IPS-NIHi7 (cell line): ENCODE measurements around the gene KCNMA1.

Source experiments
- DNase-seq: peaks from one replicate; pipeline ENCODE4 v3.0.0; 2012; ENCODE audit warnings: mixed read lengths; ENCODE audit errors: extremely low spot score

Gene KCNMA1

DNA sequence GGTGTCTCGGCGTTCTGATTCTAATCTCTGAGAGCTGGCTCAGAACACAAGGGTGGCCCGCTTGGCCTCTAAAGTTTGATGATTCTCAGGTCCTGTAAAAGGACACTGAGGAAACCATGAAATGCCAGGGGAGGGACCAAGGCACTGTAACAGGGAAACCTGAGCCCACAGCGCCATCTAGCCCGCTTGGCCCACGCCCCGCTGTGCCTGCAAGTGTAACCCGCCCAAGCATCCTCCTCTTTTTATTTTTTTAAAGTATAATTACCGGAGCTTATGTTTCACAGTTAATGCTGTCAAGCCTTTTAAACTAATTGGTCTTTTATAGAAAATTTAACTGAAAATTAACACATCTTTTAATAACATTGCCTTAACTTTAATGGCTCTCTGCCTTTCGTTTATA, 734.7 kb downstream of the KCNMA1 start:
- peak; percentile 79 for DNase-seq

DNA sequence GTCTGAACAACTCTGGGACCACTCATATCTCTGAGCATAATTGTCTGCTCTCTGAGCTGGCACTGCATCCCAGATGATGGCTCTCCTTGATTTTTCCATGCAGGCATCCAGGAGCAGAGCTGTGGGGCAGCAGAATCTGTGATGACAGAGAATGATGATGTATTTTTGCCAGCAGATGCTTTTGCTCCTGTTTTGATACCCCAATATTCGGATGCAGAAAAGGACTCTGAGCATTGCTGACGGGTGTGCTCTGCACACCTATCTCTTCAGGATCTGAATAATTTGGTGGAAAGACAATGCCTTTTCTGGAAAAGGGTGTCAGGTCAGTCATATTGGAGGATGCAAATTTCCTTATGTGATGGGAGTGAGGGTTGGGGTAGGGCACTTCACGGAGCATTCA, 735.9 kb downstream of the KCNMA1 start:
- no peak for DNase-seq

DNA sequence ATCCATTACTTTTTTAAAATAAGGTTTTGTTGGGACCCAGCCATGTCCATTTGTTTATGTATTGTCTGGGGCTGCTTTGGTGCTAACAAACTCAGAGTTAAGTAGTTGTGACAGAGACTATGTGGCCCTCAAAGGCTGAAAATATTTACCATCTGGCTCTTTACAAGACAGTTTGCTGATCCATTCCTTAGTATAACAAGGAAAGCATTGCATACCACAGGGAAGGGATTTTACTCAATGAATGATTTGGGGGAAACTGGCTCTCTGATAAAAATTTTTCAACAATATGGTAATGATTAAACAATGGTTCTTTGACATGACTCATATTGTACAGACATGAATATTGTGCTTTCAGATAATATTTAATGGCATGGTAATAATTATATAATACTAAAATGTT, 738.1 kb downstream of the KCNMA1 start:
- no peak for DNase-seq

DNA sequence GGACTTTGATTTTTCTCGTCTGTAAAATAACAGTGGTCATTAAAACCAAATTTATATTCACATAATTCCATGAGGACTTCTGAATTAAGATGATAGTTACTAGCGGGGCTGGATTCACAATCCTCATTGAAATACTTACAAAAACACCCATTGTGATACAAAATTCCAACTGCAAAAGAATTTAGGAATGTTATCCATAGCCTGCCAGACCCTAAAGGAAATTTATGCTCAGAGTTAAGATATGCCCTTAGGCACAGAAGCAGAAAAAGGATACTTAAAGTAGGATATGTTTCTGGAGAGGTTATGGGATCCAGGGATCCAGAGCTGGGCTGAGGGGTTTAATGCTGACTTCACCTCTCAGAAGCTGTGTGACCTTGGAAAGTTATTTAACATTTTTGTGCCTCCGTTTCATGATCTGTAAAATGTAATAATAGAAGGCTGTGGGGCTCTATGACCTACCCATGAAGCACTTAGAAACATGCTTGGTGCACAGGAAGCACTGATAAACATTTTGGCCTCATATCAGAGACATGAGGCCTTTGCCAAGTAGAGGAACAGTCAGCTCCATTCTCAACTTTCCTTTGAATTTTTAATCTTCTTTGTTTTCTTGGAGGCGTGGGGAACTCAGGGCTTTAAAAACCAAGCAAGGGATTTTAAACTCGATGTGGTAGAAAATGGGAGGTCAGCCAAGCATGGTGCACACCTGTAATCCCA, 744.7 kb downstream of the KCNMA1 start:
- DNase-seq, result no peak

DNA sequence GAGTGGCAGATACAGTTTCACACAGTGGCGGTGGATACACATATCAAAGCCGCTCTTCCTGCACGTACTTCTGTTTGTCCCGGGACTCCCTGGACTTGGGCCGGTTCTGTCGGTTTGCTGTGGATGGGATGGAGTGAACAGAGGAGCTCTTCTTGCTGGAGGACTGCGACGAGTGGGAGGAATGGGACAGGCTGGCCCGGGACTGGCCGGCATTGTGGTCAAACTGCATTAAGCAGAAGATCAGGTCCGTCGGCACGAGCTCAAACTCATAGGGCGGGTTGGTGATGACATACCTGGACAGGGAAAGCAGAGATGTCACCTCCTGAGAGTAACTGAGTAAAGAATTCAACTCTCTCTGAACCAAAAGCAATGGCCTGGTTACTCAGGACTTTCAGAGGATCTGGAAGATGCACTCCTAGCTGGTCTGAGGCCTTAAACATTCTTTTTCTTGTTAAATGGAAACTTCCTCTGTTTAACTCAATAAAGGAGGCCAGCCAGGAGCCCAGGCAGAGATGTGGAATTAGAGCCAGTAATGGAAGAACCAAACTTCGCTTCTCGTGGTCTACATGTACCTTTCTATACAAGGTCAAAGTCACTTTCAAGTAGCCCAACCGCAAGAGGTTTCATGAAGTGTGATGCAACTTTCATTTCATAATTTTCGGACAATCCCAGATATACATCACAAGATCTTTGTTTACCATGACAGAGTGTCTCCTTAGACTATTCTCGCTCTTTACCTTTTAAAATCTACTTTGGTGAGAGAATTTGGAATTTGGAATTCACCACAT, 750.2 kb downstream of the KCNMA1 start:
- no peak for DNase-seq

DNA sequence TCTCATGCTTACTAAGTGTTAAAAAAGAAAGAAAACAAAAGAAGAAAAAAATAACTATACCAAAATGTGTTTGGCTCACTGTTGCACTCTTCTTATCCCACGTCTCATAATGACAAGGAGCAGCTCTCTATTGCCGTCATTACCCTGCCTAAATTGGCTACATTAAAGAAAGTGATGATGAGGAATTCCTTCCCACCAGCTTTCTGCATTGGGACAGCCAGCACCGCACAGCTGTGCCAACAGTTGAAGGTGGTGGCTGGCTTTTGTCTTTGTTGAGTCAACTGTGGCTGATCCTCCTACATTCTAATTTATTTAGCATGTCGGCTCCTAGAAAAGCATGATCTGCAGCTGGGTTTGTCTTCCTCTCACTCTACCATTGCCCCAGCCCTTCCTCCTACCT, 751.8 kb downstream of the KCNMA1 start:
- DNase-seq, result no peak

DNA sequence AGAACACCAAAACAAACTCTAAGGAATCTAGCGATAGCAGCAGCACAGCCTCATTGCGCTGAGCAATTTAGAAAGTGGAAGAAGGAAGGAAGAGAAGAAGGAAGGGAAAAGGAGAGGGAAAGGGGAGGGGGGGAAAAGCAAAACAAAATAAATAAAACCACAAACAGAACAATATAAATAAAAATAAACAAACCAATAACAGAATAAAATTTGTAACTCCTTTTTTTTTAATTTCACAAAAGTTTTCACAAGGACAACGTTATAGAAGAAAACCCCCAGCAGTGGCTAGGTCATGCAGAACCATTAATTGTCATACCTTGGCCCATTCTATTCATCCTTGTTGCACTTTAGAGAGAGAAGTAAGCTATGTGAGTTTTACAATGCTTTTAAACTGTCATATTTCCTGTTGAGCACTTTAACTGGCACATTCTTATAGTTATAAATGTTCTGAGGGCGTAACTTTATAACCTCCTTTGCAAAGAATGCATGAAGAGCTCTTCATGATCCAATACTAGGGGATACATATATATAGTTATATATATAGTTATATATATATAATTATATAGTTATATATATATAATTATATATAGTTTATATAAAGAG, 752.8 kb downstream of the KCNMA1 start:
- DNase-seq, result no peak

DNA sequence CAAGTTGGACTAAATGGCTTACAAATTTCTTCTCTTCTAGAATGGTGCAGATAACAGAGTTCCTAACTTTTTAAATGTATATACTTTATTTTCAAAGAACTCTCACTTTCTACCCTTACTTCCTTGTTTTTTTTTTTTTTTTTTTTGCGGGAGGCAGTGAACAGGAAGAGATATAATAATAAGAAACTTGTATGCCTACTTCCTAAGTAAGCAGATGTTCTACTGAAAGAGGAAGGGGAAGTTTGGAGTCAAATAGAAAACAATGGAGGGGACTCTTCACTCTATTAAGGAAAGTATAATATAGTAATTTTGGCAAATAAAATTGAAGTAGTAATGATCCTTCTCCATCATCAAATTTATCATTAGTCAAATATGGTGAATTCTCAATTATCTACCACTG, 754.0 kb downstream of the KCNMA1 start:
- DNase-seq, result no peak

DNA sequence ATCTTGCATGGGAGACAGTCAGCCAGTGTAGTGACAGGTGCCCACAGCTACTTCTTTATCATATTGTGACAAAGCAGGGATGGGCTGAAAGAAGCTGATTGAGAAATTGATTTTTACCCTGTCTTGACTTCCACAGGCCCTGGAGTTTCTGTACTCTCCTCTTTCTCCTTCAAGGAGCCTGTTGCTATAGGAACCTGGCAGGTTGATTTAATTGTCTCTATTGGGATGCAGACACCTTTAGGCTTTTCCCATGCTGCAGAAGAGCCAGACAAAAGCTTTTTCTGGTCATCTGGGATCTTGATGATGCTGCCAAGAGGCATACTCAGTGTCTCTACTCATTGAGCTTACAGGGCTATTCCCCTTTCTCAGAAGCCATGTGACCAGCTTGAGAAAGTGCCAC, 754.8 kb downstream of the KCNMA1 start:
- no peak for DNase-seq

DNA sequence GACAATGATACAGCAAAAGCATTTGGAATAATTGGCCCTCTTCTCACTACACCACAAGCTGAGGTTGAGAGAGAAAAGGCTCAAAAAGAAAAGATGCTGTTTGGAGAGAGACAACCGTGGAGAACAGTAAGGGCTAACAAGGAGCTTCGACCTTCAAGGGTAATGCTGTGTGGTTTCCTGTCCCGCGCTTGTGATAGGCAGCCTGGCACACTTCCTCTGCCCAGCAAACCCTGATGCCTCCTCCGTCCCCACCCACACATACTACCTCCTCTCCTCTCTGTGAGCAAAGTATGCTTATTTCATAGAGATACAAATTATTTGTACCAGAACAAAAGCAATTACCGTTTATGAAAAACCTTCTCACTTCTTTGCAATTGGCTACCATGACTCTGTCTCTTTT, 755.4 kb downstream of the KCNMA1 start:
- no peak for DNase-seq

DNA sequence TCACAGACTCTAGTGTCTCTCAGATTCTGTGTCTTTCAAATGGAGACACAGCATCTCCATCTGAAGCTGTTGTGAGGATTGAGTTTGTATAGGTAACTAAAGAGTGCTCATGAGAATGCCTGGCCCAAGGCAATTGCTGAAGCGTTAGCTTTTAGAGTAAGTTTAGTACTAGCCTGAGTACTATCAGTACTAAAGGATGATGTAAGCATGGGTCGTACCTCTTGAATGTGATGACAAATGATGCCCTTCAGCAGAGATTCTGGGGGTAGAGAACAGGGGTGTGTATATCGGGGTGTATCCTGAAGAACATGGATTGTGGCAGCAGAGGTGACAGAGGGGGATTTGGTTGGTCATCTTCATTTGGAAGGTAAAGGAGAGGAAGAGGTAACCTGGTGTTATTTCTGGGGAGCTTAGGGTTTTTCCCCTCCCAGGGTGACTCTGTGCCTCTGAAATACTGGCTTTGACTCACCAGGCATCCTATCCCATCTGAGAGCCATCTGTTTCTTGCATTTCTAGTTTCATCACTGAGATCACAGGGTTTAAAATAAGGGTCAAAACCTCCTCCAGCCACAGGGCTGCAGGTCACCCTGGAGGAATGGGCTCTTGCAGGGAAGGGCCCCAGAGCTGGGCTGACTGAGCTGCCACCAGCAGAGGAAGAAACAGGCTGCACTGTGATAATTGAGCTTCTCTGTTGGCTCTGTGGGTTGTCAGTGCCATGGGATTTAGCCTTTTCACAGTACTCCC, 756.0 kb downstream of the KCNMA1 start:
- no peak for DNase-seq

DNA sequence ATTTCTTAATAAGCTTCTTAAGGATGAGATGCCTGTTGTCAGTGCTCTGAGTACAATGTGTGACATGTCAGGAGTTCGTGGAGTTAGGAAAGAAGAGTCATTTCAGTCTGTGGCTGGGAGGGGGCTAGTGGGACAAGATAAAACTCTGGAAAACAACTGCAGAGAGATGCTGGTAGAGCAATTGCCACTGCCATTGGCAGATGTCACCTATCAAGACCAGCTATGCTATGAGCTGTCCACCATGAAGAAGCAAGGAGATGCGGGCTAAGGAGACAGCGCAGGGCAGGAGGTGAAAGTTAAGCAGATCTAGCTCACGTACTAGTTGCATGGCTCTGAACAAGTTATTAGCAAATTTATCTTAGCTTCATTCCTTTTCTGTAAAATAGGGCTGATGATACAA, 756.7 kb downstream of the KCNMA1 start:
- no peak for DNase-seq

DNA sequence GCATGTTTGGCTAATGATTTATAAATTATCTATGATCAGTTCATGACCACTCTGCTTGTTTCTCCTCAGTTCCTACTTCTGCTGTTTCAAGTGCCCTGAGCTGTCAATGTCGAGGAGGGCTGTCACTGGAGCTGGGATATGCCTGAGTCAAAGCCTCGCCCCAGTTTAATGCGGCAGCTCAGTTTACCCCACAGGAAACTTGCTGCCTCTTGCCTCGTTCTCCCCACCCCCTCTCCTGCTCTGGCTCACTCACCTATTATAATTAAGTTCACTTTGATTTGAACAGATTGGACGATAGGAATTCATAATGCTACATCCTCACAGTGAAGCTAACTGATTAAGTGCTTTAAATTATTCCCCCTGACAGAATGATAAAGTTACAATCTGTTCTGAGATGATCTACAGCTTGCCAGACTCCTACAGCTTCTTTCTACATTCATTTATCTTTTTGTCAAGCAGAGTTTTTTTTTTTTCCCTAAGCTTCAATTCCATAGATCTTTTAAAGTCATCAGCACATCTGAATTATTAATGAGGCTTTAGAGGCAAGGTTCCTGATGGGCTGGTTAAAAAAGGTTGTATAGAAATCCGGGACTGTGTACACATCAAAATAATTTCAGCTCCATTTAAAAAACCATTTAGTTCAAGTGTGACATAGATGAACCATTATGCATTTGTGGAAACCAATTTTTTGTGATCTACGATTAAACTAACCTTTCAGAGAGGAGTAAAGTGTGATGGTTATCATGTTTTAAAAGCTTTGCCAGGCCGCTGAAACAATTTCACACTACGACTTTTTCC, 758.3 kb downstream of the KCNMA1 start:
- no peak for DNase-seq

DNA sequence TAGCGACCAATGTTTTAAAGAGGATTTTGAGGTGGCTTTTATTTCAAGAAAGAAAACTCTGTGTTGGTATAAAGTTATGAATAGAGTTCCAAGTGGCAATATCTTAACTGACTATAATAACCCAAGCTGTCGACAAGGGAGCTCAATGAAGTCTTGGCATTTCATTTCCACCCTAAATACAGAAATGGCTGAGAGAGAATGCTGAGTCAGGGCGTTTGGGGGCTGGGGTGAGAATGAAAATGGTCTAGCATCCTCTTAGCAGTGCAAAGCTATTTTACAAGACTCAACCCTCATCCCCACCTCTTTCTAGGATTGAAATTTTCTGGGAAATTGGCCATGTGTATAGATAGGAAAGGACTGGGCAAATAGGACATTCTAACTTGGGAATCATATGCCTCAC, 759.1 kb downstream of the KCNMA1 start:
- DNase-seq, result no peak

DNA sequence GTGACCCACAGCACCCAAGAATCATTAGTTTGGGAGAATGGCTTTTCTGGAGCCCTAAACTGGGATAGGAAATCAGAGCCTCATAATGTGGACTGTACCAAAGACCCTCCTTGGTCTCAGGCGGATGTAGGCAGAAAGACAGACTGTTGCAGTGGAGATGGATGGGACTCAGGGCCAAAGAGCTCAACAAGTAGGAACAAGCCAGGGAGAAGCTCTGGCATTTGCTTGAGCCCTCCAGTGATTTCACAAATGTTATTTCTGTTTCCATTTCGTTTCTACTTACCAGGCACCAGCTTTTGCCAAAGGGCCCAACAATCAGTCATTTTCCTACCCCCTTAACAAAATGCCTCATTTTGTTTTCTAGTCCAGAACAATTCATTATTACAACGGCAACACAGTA, 762.7 kb downstream of the KCNMA1 start:
- DNase-seq, result no peak

DNA sequence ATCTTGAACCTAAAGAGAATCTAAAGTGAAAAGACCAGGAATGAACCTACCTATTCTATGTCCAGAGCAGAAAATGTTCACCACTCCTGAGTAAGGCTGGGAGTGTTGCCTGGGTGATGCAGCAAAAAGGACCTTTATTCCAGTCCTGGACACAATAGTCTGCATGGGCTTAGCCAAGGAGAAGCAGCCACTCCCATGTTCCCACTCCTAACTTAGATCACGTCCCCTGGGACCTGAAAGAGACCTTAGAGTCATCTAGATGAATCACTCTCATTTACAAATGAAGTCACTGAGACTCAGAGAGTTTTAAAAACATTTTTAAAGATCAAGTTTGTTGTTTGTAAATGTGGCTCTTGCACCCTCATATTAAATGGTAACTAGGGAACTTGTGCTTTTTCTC, 763.4 kb downstream of the KCNMA1 start:
- DNase-seq, result no peak

DNA sequence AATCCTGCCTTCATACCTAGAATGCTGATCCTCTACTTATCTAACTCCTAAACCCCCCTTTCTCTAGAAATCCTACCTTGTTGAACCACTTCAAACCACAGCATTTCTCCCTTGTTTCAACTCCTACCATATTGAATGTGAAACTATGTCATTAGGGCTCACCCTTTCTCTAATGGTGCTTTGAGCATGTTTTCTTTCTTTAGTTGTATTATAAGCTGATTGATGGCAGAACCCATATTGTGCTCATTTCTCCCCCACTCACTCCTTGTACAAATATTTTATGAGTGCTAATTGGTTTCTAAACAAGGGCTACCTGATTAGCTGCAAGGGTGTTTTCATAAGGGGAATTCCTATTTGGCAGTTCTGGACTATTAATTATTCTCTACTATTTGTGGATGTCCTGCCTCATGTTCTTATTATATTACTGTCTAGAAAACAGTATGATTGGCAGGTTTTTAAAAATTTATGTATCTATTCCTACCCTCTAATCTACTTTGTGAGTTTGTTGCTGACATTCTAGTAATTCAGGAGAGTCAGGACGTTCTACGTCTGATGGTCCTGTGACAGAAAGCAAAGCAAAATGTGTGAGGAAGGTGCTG, 765.8 kb downstream of the KCNMA1 start:
- no peak for DNase-seq

DNA sequence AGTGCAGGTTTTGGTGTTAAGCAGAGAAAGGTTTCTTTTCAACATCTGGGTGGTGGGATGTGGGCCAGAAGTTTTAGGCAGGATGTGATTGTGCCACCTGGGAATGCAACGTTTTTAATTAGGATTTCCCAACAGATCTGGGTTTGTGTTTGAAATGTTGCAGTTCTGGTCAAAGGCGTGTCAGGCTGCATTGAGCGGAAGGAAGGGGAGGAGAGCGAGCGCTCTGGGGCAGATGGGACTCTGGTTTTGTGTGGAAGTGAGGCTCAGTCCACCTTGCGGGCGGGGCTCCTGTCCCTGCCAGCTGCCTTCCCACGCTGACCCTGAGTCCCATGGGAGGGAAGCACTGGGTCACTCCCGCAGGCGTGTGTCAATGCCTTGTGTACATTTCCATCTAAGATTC, 767.7 kb downstream of the KCNMA1 start:
- no peak for DNase-seq

DNA sequence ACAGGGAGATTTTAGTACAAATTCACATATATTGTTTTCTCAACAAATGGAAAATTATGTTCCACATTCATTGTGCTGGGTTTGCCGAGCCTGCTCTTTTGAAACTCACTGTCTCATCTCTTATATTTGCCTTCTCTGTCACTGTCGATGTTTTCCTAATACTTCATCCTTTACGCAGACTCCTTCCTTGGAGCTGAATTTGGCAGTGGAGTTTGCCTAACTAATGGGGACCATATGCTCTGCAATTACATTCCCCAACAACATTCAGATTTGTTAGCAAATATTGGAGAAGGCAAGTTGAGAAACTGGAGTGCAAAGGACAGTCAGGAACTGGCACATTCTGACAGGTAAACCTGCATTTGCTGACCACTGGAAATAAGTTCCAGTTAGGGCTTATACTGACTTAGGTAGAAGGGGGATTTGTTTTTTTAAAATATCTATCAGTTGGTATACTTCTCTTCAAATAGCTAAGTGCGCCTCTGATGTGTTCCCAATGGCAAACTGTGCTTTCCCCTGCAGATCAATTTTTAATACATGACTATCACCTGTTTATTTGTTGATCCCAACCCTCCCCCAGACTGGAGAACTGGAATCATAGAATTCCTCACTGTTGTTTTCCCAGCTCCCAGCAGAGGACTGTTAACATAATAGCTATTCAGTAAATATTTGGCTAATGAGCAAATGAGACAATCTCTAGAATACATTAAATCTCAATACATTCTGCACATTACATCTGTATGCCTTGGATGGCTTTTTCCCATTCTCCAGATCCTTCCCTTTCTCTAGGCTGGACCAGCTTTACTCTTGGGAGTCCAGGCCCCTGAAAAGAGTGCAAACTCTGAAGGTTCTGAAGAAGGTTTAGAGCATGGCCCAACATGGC, 769.3 kb downstream of the KCNMA1 start:
- no peak for DNase-seq
